Small intestine (tissue), 7 donors: Measurements from ENCODE around the gene IFT22. TPM values are rescaled to one million over a fixed set of nuclear protein-coding genes. Genes with fewer than 3 reads are reported as not detected.
"Not testable (repeated sequence)": the region's sequence is repeated elsewhere in the genome, so short reads cannot be mapped to it uniquely, and the experiment has no call there.

ENCODE experiments used
- DNase-seq, 2 donors: peaks; one replicate each; pipeline versions ENCODE4 v3.0.0 to v3.0.0-alpha.2; 2013
- FAIRE-seq: peaks from 2 replicates; lab custom pipeline; 2012; peaks lifted over from hg19 to GRCh38; lab: Jason Lieb, UNC
- H3K27ac ChIP-seq, 3 donors: one replicate each; pipeline ENCODE4 v1.5.1; 2013; ENCODE audit warnings: low read length in 2 of 3, mild to moderate bottlenecking in 2 of 3, control low read depth in 1 of 3, inconsistent platforms in 1 of 3, low read depth in 1 of 3, moderate library complexity in 1 of 3
- H3K27me3 ChIP-seq, 3 donors: one replicate each; pipeline ENCODE4 v1.6.1; 2013; ENCODE audit warnings: low read length in 3 of 3, inconsistent platforms in 1 of 3; ENCODE audit not compliant: control insufficient read depth in 3 of 3, insufficient read depth in 3 of 3
- H3K36me3 ChIP-seq, 3 donors: one replicate each; pipeline ENCODE4 v1.6.1; 2013; ENCODE audit warnings: low read length in 3 of 3, inconsistent platforms in 1 of 3, low read depth in 1 of 3, mild to moderate bottlenecking in 1 of 3, moderate library complexity in 1 of 3; ENCODE audit not compliant: control insufficient read depth in 3 of 3, insufficient read depth in 2 of 3
- H3K4me1 ChIP-seq, 3 donors: one replicate each; pipeline ENCODE4 v1.6.1; 2013; ENCODE audit warnings: low read length in 2 of 3, inconsistent platforms in 1 of 3, low read depth in 1 of 3, mild to moderate bottlenecking in 1 of 3, moderate library complexity in 1 of 3; ENCODE audit not compliant: control insufficient read depth in 3 of 3, insufficient read depth in 2 of 3
- H3K4me3 ChIP-seq, 3 donors: one replicate each; pipeline ENCODE4 v1.5.1; 2013; ENCODE audit warnings: low read length in 3 of 3, control low read depth in 1 of 3, inconsistent platforms in 1 of 3, low read depth in 1 of 3, mild to moderate bottlenecking in 1 of 3, moderate library complexity in 1 of 3
- H3K9me3 ChIP-seq, 2 donors: one replicate each; pipeline ENCODE4 v1.6.1; 2013; ENCODE audit warnings: low read depth in 1 of 2, low read length in 1 of 2; ENCODE audit not compliant: control insufficient read depth in 2 of 2, insufficient read depth in 1 of 2
- WGBS, 3 donors: extraction: QIAGEN DNeasy Blood & Tissue Kit; methylation state at CpG; one replicate each; pipeline ENCODE4 v1.1.7; 2013; 5-methylcytosine and 5-hydroxymethylcytosine counted together
- polyA plus RNA-seq, 4 donors: library from polyadenylated mRNA; stranded (reverse) in 3 of 4; unstranded in 1 of 4; fragments of 200-250 nt in 3 of 4; fragments of 120-200 nt in 1 of 4; gene quantifications; one replicate each; pipeline versions ENCODE4 v1.2.1 to v1.2.3, GENCODE V29; 2013
- donor health status: healthy with polysubstance abuse.
- donor health status: control.
- donor health status: control.
- donor health status: Bipolar disorder and iron deficiency.
- donor health status: healthy.

IFT22 gene
- polyA plus RNA-seq, 4 donors: 2.2 to 17.6 (median 8.3) TPM

DNA sequence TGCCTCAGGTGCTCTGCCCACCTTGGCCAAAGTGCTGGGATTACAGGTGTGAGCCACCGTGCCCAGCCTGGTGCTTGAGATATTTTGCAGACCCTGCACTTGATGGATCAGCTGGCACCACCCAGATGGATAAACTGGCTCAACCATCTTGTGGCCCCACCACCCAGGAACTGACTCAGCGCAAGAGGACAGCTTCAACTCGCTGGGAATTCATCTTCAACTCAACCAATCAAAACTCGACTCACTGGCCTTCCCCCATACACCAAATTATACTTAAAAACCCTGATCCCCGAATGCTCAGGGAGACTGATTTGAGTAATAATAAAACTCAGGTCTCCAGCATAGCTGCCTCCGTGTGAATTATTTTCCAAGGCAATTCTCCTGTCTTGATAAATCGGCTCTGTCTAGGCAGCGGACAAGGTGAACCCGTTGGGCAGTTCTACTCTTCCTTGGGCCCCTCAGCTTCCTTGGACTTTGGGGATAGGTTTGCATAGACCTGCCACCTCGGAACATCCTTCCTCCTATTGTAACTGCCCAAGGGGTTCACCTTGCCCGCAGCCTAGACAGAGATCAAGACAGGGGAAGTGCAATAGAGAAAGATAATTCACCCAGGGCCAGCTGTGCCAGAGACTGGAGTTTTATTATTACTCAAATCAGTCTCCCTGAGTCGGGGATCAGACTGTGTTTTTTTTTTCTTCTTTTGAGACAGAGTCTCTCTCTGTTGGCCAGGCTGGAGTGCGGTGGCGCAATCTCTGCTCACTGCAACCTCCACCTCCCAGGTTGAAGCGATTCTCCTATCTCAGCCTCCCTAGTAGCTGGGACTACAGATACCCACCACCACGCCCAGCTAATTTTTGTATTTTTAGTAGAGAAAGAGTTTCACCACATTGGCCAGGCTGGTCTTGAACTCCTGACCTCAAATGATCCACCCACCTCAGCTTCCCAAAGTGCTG lies 28.3 kb downstream of the IFT22 start:
- DNase-seq, H3K4me3 ChIP-seq, H3K27ac ChIP-seq, FAIRE-seq, H3K36me3 ChIP-seq, H3K9me3 ChIP-seq, H3K4me1 ChIP-seq: not testable (repeated sequence)
- H3K27me3 ChIP-seq: peaks cover 2 to 60% (median 21%) of the 10 kb centered on the region in 3 donors
- WGBS, 3 donors: 43 to 58% (median 52%) methylated on average over 16 of the region's 16 CpGs

DNA sequence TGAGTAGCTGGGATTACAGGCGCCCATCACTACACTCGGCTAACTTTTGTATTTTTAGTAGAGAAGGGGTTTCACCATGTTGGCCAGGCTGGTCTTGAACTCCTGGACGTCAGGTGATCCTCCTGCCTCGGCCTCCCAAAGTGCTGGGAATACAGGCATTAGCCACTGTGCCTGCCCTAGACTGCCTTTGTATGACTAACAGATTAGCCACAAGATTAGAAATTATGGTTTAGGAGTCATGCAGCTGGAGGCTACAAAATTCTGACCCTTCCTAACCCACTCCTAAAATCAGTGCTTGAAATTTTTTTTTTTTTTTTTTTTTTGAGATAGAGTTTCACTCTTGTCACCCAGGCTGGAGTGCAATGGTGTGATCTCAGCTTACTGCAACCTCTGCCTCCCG lies 29.0 kb downstream of the IFT22 start:
- not testable (repeated sequence) for H3K36me3 ChIP-seq, H3K4me1 ChIP-seq, H3K9me3 ChIP-seq, FAIRE-seq, H3K27ac ChIP-seq, DNase-seq, H3K4me3 ChIP-seq
- peaks cover 2 to 58% (median 17%) of the 10 kb centered on the region in 3 donors for H3K27me3 ChIP-seq
- WGBS, 3 donors: 71 to 76% (median 71%) methylated on average over 5 of the region's 5 CpGs

DNA sequence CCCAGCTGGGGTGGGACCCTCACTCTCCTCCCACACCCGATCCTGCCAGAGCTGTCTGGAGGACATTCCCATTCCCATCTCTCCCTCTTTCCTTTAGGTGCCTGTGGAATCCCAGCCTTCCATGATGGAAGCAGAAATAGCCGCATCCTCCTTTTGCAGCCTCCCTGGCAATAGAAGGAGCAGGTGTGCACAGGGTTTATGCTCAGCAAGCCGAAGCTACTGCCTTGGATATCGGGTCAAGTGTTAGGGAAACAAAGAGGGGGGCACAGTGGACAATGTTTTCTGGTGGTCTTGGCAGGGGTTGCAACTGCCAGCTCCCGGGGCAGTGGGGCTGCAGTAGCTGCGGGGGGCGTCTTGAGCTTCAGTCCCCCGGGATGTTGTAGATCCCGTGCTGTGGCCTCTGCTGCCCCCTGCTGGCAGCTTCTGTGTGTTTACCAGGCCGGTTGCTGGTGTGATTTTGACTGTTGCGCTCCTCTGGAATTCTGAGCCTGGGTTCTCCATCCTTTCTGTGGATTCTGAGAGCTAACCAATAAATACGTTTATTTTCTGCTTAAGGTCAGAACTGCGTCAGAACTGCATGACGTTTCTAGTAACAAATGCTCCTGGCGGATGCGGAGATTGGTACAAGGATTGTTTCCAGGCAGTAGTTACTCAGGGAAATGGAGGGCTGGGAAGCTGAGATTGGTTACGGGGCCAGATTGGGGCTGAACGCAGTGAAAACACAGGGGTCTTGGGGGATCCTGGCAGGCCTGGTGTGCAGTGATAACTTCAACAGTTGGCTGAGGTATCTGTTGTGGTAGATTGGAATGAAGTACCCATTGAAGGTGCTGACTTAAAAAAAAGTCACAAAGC lies 31.2 kb downstream of the IFT22 start:
- H3K27ac ChIP-seq, H3K4me3 ChIP-seq, H3K36me3 ChIP-seq, H3K9me3 ChIP-seq, H3K4me1 ChIP-seq, FAIRE-seq: not testable (repeated sequence)
- peak; percentile 33 to 40 for DNase-seq
- WGBS, 3 donors: 16 to 22% (median 20%) methylated on average over 14 to 18 of the region's 18 CpGs
- peaks cover 0 to 59% (median 17%) of the 10 kb centered on the region in 3 donors for H3K27me3 ChIP-seq

DNA sequence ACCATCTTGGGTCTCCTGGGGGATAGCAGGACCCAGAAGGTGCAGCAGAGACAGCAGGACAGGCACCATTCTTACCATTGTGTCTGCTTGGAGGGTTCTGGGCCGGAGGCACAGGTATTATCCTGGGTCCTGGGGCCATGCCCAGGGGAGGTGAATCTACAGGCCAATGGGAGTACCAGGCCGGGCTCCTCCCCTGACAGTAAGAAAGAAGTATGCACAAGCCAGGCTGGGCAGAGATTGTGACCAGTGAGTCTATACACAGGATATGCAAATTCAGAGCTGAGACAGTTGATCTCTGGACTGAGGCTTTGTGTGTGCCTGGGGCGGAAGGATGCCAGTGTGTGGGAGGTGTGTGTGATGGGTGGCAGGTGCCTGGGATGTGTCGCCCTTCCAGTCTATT lies 31.9 kb downstream of the IFT22 start:
- not testable (repeated sequence) for FAIRE-seq, DNase-seq
- WGBS, 3 donors: 23 to 46% (median 34%) methylated on average over 3 to 4 of the region's 4 CpGs

DNA sequence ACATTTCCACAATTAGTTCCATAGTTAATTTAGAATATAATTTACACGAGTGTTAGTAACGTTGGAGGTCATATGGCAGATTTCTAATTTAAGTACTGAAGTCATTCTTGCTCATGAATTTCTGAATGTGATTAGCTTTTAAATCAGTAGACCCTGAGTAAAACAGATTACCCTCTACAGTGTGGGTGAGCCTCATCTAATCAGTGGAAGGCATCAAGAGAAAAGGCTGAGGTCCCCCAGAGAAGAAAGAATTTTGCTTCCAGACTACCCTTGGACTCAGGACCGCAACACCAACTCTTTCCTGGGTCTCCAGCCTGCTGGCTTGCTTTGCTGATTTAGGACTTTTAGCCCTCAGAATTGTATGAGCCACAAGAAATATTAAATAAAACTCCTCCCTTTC lies 33.2 kb downstream of the IFT22 start:
- peaks cover 0 to 41% (median 8%) of the 10 kb centered on the region in 3 donors for H3K27me3 ChIP-seq
- FAIRE-seq: no peak
- 88 to 99% (median 90%) methylated on average over 3 of the region's 3 CpGs for WGBS, 3 donors

More for the DNA sequence above, 31.9 kb downstream of the IFT22 start:
- not testable (repeated sequence) for H3K4me3 ChIP-seq, H3K36me3 ChIP-seq, H3K9me3 ChIP-seq, H3K27ac ChIP-seq, H3K4me1 ChIP-seq
- H3K27me3 ChIP-seq: peaks cover 0 to 52% (median 17%) of the 10 kb centered on the region in 3 donors

GRCh38 chr7:101287032-101287431 lies 34.6 kb downstream of the IFT22 start:
- 66 to 80% (median 77%) methylated on average over 6 of the region's 6 CpGs for WGBS, 3 donors
- FAIRE-seq (no peak), DNase-seq (no peak)
- Histone ChIP-seq H3K4me1 (no peaks in the 10 kb centered on the region), H3K4me3 (no peak overlapping the region), H3K36me3 (no peaks in the 10 kb centered on the region), H3K27me3 (peaks cover 0 to 31% (median 4%) of the 10 kb centered on the region in 3 donors), H3K9me3 (peaks cover 0 to 3% of the 10 kb centered on the region in 2 donors), H3K27ac (no peak overlapping the region)

More for the DNA sequence above, 33.2 kb downstream of the IFT22 start:
- no peak for DNase-seq
- Histone ChIP-seq H3K27ac (no peak overlapping the region), H3K4me1 (no peaks in the 10 kb centered on the region), H3K9me3 (peaks cover 0 to 3% of the 10 kb centered on the region in 2 donors), H3K4me3 (no peak overlapping the region), H3K36me3 (no peaks in the 10 kb centered on the region)

DNA sequence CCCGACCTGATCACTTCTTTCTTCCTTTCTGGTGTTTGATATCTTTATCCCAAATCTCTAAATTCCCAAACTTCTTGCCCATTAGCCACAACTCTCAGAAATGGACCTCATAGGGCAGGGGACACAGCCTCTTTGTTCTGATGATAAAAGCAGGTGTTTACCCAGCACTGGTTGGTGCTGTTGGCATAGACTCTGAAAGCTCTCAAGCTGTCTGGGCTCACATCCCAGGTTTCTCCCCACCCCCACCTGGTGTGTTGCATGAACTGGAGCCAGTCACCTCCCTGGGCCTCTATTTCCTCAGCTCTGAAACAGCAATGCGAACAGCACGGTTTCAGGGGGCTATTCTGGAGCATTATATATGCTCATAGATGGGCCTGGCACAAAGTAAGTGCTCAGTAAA lies 35.7 kb downstream of the IFT22 start:
- H3K27me3 ChIP-seq: peaks cover 0 to 25% (median 2%) of the 10 kb centered on the region in 3 donors
- WGBS, 3 donors: 10 to 68% (median 30%) methylated on average over 3 of the region's 3 CpGs
- not testable (repeated sequence) for H3K4me1 ChIP-seq, DNase-seq, H3K36me3 ChIP-seq, FAIRE-seq, H3K4me3 ChIP-seq, H3K9me3 ChIP-seq, H3K27ac ChIP-seq

GRCh38 chr7:101285171-101285570 lies 36.4 kb downstream of the IFT22 start:
- WGBS, 3 donors: 78 to 86% (median 85%) methylated on average over 9 of the region's 9 CpGs
- Histone ChIP-seq H3K36me3 (no peaks in the 10 kb centered on the region), H3K9me3 (peaks cover 0 to 3% of the 10 kb centered on the region in 2 donors), H3K27ac (no peak overlapping the region), H3K4me1 (no peaks in the 10 kb centered on the region), H3K27me3 (peaks cover 0 to 21% (median 0%) of the 10 kb centered on the region in 3 donors), H3K4me3 (no peak overlapping the region)
- DNase-seq (no peak), FAIRE-seq (no peak)
